Measurements from ENCODE around the gene YAF2.

YAF2 gene, protein sequence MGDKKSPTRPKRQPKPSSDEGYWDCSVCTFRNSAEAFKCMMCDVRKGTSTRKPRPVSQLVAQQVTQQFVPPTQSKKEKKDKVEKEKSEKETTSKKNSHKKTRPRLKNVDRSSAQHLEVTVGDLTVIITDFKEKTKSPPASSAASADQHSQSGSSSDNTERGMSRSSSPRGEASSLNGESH

GRCh38 chr12:42238240-42239140 lies at the start of gene YAF2:
YAF2 (minus strand) TSS chr12:42238248; CDS start chr12:42238180, 68 bp downstream.
- peak; percentile 89 to 94 (median 92) for DNase-seq

DNA sequence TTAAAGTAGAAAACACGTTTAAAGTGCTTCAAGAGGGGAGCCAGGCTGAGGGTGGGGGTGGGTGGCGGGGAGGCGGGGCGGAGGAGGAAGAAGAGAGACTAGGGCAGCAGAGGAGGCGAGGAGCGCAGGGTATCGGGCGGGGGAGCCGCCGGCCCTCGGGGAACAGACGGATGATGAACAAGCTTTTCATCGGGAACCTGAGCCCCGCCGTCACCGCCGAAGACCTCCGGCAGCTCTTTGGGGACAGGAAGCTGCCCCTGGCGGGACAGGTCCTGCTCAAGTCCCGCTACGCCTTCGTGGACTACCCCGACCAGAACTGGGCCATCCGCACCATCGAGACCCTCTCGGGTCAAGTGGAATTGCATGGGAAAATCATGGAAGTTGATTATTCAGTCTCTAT lies 48.7 kb upstream of the YAF2 start:
- no peak for DNase-seq

GRCh38 chr12:42285431-42285830 lies 47.4 kb upstream of the YAF2 start:
- no peak for DNase-seq

DNA sequence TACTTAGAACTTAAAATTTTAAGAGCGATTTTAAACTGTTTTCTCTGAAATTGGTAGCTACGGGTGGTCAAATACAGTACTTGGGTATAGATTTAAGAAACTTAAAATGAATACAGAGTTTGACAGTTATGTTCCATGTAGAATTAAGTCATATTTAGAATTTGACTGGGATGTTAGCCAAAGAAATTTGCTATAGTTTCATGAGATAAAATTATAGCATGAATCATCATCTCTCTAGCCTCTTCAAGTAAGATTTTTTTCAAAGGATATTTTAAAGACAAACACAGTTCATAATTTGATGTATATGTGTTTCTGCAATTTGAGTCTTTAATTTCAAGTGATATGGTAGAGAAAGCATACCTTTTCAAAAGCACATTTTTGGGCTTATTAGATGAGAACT lies 46.8 kb upstream of the YAF2 start:
- no peak for DNase-seq

DNA sequence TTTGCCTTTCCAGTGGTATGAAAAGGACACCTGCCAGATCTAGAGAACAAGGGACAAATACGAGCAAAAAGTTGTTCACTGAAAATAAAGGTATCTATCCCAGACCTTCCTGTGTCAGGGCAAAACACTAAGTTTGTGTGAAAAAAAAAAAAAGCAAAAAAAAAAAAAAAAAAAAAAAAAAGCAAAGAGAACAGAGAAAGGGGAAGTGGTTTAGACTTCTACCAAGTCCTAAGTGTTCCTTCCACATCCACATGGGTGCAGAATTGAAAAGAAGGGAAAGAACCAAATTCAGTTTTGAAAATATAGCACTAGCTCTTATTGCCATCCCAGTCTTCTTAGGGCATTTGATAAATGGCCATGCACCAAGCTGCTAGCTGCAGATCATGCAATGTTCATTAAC lies 46.1 kb upstream of the YAF2 start:
- no peak for DNase-seq

GRCh38 chr12:42283739-42284138 lies 45.7 kb upstream of the YAF2 start:
- no peak for DNase-seq

GRCh38 chr12:42282294-42282693 lies 44.2 kb upstream of the YAF2 start:
- DNase-seq, result no peak

DNA sequence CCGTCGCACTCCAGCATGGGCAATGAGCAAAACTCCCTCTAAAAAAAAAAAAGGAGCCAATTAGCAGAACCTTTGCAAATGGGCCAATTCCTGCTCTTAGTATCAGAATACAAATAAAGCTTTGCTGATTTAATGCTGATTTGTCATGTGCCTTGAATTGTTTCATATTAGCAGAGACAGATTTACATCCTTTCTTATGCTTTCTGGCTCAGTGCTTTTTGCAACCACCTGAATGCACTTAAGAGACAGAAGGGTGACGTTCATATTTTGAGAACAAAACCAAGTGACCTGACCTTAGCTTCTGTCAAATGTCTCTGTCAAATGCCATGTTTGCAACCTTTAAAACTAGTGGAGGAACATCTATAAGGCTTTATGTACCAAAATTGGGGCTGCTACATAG lies 43.8 kb upstream of the YAF2 start:
- no peak for DNase-seq

DNA sequence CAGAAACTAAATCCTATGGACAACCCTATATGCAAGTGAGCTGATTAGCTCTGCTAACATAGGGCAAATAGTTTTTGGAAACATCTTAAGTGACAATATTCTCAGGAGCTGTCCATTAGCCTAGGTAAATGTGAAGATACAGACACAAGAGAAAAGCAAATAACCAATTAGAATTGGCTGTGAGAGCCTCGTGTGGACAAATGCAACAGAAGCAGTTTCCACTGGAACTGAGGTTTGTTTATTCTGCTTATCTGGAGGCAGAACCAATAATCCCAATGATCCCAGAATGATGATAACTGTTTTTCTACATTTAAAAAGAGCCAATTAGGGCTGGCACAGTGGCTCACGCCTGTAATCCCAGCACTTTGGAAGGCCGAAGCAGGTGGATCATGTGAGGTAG lies 43.2 kb upstream of the YAF2 start:
- peak in 1 of 3 experiments; percentile 5 for DNase-seq

GRCh38 chr12:42278128-42278510 lies 40.1 kb upstream of the YAF2 start:
- DNase-seq, result no peak

DNA sequence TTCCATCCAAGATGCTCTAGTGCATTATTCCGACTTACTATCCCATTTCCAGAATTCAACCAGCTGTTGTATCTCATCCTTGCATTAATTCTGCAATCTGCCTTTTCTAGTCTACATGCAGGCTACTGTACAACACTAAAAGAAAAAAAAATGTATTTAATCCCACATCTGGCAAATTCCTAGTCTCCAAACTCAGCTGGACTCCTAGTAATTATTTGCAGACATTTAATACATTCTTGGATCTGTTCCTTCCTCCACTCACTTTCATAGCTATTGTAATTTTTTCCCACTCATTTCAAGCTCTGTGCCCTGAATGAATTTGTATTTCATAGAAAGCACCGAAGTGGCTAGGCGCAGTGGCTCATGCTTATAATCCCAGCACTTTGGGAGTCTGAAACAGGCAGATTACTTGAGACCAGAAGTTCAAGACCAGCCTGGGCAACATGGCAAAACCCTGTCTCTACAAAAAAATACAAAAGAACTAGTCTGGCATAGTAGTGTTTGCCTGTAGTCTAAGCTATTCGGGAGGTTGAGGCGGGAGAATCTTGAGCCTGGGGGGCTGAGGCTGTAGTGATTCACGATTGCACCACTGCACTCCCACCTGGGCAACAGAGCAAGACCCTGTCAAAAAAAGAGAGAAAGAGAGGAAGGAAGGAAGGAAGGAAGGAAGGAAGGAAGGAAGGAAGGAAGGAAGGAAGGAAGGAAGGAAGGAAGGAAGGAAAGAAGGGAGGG lies 39.5 kb upstream of the YAF2 start:
- no peak for DNase-seq

GRCh38 chr12:42275499-42275898 lies 37.5 kb upstream of the YAF2 start:
- DNase-seq, result no peak

DNA sequence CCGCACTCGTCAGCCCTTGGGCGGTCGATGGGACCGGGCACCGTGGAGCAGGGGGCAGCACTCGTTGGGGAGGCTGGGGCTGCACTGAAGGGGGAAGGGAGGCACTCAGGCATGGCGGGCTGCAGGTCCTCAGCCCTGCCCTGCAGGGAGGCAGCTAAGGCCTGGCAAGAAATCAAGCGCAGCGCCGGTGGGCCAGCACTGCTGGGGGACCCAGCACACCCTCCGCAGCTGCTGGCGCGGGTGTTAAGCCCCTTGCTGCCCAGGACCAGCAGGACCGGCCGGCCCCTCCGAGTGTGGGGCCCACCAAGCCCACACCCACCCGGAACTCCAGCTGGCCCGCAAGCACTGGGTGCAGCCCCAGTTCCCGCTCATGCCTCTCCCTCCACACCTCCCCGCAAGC lies 35.7 kb upstream of the YAF2 start:
- no peak for DNase-seq

DNA sequence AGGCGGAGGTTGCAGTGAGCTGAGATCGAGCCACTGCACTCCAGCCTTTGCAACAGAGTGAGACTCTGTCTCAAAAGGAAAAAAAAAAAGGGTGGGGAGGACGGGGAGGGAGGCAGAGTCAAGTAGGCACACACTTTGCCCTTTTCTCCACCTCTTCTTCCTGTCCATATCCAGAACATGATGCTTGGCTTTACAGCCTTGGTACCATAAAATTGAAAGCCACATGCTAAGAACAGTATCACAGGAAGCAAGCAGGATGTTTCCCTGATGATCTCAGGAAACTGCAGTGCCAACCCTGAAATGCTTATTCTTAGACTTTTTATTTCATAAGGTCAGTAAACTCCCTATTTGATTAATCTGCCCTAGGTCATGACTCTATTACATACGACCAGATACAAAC lies 32.5 kb upstream of the YAF2 start:
- no peak for DNase-seq

DNA sequence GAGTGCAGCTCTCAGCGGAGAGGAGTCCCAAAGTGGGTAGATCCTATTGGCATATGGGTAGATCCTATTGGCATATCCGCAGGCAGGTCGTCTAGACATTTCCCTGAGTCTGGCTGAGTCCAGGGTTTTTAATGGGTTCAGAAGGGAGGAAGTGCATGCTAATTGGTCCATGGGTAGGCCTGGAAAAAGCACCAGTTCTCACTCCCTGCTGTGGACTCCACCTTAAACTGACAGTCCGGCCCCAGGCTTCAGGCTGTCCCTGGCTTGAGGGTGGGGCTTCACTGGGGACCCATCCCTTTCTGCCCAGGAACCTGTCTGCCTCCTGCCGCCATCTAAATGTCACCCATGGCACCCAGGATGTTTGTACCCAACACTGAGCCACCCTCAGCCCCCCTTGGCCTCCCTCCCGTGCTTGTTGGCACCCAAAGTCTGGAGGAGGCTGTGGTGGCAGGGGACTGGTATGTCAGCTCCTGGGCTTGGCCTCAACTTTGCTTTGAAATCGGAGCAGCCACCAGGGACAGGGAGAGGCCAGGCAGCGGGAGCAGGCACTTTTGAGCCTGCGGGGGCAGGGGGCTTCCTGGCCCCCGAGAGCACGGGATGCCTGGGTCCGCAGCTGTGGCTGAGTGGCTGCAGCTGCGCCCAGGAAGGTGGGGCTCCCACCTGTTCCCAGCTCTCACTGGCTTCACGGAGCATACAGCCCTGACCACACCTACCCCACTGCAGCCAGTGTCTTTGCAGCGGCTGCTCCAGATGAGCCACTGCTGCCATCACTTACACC lies 29.6 kb upstream of the YAF2 start:
- DNase-seq, result no peak

DNA sequence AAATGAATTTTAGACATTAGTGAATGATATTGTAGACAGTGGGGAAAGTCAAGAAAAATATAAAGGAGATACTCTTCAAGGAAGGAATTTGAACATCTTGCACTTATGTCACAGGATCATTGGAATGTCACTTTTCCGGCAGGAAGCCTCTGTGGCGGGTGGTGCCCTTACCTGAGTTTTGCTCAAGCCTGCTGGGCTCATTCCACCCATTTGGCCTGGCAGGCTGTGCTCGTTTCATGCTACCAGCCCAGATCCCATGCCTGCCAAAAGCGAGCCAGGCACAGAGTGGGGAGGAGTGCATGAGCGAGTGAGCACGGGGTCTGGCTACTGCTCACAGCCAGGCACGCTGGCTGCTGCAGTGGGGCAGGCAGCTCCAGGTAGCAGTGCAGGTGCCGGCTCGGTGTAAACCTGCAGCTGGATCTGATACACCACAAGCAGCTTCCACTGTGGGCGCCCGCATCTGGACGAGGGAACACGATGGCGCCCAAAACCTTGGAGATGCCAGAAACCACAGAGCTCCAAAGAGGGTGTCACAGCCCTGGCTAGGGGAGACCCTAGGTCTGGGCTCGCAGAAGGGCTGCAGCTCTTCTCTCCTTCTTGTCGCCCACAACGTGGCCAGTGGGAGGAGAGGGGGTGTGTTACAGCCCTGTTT lies 28.7 kb upstream of the YAF2 start:
- no peak for DNase-seq

- DNase-seq, result no peak
These were observed 24.2 kb upstream of the YAF2 start for GRCh38 chr12:42262271-42262670.

GRCh38 chr12:42261708-42262107 lies 23.7 kb upstream of the YAF2 start:
- no peak for DNase-seq

- no peak for DNase-seq
These were observed 22.5 kb upstream of the YAF2 start for GRCh38 chr12:42260518-42260917.

- DNase-seq, result no peak
These were observed 21.7 kb upstream of the YAF2 start for GRCh38 chr12:42259699-42260098.

GRCh38 chr12:42255866-42256261 lies 17.8 kb upstream of the YAF2 start:
- DNase-seq, result no peak

DNA sequence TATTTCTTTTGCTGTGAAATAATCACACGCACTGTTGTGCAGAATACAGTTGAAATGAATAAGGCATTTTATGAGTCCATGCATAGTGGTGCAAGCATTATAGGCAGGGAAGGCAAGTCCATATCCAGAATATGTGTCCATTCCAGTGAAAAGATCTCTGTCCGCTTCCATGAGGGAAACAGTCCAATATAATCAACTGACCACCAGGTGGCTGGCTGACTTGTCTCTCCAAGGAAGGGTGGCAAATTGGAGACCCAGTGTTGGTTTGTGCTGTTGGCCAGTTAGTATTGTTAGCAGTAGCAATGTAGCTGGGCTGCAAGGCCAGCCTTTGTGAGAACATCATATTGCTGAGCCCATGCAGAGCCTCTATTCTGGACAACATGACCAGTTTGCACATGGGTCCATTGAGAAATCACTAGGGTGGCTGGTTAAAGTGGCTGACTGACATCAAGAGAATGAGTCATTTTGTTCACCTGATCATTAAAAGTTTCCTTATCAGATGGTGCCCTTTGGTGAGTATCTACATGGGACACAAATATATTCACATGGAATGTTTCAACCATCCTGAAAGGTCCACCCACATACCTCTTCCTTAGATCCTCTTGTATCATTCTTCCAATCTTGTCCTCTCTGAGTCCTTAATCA lies 17.3 kb upstream of the YAF2 start:
- no peak for DNase-seq
